Bronchial epithelial cell (primary cell): Measurements from ENCODE around the gene WDPCP. TPM values are rescaled to one million over a fixed set of nuclear protein-coding genes. Genes with fewer than 3 reads are reported as not detected.

Source experiments
- DNase-seq: peaks from one replicate; pipeline ENCODE4 v3.0.0-alpha.2; 2010; ENCODE audit warnings: low read depth
- FAIRE-seq: peaks from 2 replicates; lab custom pipeline; 2011; peaks lifted over from hg19 to GRCh38; lab: Jason Lieb, UNC
- H3K27me3 ChIP-seq: 2 replicates; pipeline ENCODE4 v1.5.1; 2011; ENCODE audit warnings: low read length; ENCODE audit not compliant: control insufficient read depth, insufficient read depth
- H3K36me3 ChIP-seq: 2 replicates; pipeline ENCODE4 v1.5.1; 2011; ENCODE audit warnings: low read length; ENCODE audit not compliant: control insufficient read depth, insufficient read depth
- H3K4me3 ChIP-seq: 2 replicates; pipeline ENCODE4 v1.5.1; 2011; ENCODE audit warnings: mild to moderate bottlenecking, low read depth, low read length, control low read depth
- total RNA-seq: library from RNA; depleted of rRNA; stranded (reverse); fragments of >200 nt; gene quantifications from 2 replicates; pipeline ENCODE4 v1.2.1, GENCODE V29; 2014
- TF ChIP-seq, protein P1 (sequence below): IDR thresholded peaks from 2 replicates; pipeline ENCODE4 v1.5.1; 2011; ENCODE audit warnings: mild to moderate bottlenecking, moderate library complexity, low read length, control low read depth, inconsistent platforms; ENCODE audit not compliant: insufficient read depth, severe bottlenecking

WDPCP gene
- total RNA-seq, 1 donor from 2014 or later: 3.2 TPM

DNA sequence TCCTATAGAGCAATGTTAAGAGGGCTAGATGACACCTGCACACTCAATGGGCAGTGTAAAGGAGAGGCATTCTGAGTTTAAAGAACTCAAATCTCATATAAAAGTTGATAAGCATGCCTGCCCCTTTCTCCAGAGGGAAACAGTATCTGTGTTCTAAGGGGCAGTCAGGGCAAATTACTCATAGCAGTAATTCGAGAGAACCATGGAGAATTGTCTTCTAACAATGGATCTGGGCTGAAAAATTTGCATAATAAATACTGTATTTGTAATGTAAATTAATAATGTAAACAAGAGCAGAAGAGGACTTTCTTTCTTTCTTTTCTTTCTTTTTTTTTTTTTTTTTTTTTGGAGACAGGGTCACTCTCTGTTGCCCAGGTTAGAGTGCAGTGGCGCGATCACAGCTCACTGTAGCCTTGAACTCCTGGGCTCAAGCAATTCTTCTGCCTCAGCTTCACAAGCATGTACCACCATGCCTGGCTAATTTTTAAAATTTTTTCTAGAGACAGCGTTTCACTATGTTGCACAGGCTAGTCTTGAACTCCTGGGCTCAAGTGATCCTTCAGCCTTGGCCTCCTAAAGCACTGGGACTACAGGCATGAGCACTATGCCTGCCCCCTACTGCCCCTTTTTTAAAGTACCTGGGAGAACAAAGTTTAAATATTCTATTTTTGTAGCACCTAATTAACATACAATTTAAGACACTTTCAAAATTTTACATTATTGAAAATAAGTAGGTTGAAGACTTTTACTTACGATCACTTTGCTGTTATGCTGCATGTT lies 467.0 kb downstream of the WDPCP start:
- Histone ChIP-seq H3K27me3 (no peaks in the 10 kb centered on the region), H3K4me3 (no peak overlapping the region), H3K36me3 (no peaks in the 10 kb centered on the region)
- FAIRE-seq: no peak
- no peak for DNase-seq
- TF ChIP-seq, protein P1, sequence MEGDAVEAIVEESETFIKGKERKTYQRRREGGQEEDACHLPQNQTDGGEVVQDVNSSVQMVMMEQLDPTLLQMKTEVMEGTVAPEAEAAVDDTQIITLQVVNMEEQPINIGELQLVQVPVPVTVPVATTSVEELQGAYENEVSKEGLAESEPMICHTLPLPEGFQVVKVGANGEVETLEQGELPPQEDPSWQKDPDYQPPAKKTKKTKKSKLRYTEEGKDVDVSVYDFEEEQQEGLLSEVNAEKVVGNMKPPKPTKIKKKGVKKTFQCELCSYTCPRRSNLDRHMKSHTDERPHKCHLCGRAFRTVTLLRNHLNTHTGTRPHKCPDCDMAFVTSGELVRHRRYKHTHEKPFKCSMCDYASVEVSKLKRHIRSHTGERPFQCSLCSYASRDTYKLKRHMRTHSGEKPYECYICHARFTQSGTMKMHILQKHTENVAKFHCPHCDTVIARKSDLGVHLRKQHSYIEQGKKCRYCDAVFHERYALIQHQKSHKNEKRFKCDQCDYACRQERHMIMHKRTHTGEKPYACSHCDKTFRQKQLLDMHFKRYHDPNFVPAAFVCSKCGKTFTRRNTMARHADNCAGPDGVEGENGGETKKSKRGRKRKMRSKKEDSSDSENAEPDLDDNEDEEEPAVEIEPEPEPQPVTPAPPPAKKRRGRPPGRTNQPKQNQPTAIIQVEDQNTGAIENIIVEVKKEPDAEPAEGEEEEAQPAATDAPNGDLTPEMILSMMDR: no peak

DNA sequence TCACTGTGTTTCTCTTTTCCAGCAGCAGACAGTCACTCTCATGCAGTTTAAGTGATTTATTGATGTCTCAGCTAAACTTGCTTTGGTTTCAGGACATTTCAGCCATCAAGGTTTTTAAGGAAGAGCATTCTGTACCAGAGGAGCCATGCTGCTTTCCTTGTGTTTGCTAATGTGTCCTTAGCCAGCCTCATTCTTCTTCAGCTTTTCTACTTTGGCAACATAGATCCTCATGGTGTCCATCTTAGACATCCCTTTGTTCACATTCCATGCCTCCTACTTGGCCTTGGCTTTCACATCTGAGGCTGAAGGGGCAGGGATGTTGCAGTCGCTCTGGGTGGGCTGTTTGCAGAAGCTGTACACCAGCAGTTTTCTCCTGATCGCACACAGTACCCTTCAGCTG lies 469.5 kb downstream of the WDPCP start:
- H3K36me3 ChIP-seq: no peaks in the 10 kb centered on the region
- H3K4me3 ChIP-seq: no peak overlapping the region
- DNase-seq (no peak), FAIRE-seq (peak; percentile 47)
- TF ChIP-seq, protein P1: no peak
- no peaks in the 10 kb centered on the region for H3K27me3 ChIP-seq

DNA sequence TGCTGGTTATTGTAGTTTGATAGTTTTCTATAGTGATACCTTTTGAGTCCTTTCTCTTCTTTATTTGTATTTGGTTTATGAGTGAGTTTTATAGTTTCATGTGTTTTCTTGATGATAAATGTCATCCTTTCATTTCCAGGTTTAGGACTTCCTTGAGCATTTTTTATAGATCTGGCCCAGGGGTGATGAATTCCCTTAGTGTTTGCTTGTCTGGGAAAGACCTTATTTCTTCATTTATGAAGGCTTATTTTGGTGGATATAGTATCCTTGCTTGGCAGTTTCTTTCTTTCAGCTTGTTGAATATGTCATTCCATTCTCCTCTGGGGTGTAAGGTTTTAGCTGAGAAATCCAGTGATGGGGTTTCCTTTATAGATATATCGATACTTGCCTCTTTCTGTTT lies 483.8 kb downstream of the WDPCP start:
- DNase-seq (no peak), FAIRE-seq (no peak)
- Histone ChIP-seq H3K27me3 (no peaks in the 10 kb centered on the region), H3K4me3 (no peak overlapping the region), H3K36me3 (no peaks in the 10 kb centered on the region)
- TF ChIP-seq, protein P1: no peak

DNA sequence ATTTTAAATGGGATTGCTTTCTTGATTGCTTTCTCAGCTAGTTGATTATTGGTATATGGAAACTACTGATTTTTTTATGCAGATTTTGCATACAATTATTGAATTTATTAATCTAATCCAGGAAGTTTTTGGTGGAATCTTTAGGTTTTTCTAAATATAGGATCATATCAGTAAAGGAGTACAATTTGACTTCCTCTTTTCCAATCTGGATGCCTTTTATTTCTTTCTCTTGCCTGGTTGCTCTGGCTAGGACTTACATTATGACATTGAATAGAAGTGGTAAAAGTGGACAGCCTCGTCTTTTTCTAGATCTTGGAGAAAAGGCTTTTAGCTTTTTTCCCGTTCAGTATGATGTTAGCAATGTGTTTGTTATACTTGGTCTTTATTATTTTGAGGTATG lies 486.3 kb downstream of the WDPCP start:
- H3K4me3 ChIP-seq: no peak overlapping the region
- TF ChIP-seq, protein P1: no peak
- DNase-seq: no peak
- no peaks in the 10 kb centered on the region for H3K27me3 ChIP-seq
- no peak for FAIRE-seq
- no peaks in the 10 kb centered on the region for H3K36me3 ChIP-seq

DNA sequence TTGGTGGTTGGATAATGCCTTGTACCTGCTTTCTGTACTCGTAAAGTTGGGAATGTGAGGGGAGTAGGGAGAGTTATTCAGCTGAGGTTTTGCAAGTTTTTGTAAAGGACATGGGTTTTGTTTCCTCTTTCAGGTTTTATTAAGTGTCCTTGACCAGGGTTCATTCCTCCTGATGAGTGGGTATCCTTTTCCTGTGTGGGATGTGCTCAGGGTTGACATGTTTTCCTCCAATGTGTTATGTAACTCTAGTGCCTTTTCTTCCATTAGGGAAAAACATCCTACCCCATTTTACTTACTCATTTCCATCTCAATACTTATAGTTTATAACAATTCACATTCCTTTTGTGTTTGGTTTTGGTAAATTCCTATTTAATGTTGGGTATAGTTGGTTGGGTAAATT lies 489.2 kb downstream of the WDPCP start:
- no peaks in the 10 kb centered on the region for H3K27me3 ChIP-seq
- H3K4me3 ChIP-seq: no peak overlapping the region
- H3K36me3 ChIP-seq: no peaks in the 10 kb centered on the region
- no peak for FAIRE-seq
- no peak for DNase-seq
- TF ChIP-seq, protein P1: no peak

DNA sequence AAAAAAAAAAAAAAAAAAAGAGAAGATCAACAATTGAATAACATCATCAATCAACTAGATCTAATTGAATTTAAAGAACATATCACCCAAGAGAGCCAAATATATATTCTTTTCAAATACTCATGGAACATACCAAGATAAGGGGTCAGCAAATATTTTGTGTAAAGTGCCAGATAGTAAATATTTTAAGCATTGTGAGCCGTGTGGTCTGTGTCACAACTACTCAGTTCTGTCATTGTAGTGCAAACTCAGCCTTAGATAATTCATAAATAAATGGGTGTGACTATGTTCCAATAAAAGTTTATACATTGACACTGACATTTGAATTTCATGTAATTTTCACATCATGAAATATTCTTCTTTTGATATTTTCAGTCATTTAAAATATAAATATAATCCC lies 491.8 kb downstream of the WDPCP start:
- TF ChIP-seq, protein P1: no peak
- Histone ChIP-seq H3K4me3 (no peak overlapping the region), H3K27me3 (no peaks in the 10 kb centered on the region), H3K36me3 (no peaks in the 10 kb centered on the region)
- no peak for DNase-seq
- no peak for FAIRE-seq
